ELF-1 (cell line): ENCODE measurements around the gene EPHB4.
"Not testable (repeated sequence)": the region's sequence is repeated elsewhere in the genome, so short reads cannot be mapped to it uniquely, and the experiment has no call there.

Source experiments
- DNase-seq: peaks from one replicate; pipeline ENCODE4 v3.0.0-alpha.2; 2016; ENCODE audit warnings: low read depth, low spot score

The EPHB4 gene

GRCh38 chr7:100822236-100823139 is 4.8 kb downstream of the EPHB4 start:
- DNase-seq = no peak

DNA sequence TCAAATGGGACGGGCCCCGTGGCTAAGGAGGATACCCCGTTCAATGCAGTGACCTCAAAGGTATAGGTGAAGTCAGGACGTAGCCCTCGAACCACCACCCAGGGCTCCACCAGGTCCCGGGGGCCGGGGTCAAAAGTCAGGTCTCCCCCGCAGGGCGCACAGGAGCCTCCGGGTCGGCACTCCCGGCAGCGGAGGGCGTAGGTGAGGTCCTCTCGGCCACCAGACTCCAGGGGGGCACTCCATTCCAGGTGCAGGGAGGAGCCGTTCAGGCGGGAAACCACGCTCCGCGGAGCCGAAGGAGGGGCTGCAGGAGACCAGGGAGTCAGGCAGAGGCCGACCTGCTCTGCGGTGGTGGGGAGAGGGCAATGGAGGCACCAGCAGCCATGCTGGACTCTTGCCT is 7.7 kb downstream of the EPHB4 start:
- DNase-seq = no peak

- no peak for DNase-seq
Observed at GRCh38 chr7:100818825-100819224, 8.5 kb downstream of the EPHB4 start.

GRCh38 chr7:100818366-100818765 is 9.0 kb downstream of the EPHB4 start:
- no peak for DNase-seq

- DNase-seq = no peak
Observed at GRCh38 chr7:100817097-100817496, 10.2 kb downstream of the EPHB4 start.

DNA sequence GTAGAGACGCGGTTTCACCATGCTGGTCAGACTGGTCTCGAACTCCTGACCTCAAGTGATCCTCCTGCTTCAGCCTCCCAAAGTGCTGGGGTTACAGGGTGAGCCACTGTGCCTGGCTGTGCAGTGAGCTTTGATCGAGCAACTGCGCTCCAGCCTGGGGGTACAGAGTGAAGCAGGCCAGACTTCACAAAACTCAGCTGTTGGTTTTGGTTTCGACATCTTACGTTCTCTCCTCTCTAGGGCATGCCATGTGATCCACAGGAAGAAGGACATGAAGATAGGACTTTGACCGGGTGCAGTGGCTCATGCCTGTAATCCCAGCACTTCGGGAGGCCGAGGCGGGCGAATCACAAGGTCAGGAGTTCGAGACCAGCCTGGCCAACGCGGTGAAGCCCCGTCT is 10.8 kb downstream of the EPHB4 start:
- not testable (repeated sequence) for DNase-seq

DNA sequence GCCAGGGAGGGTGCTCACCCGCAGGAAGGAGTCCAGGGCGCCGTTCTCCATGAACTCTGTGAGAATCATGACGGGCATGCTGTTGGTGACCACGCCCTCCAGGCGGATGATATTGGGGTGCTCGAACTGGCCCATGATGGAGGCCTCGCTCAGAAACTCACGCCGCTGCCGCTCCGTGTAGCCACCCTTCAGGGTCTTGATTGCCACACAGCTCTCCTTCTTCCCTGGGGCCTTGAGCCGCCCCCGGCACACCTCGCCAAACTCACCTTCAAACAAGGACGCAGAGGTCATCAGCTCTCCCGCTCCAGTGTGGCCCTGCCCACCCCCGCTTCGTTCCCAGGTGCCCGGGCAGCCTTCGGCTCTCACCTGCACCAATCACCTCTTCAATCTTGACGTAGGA is 14.6 kb downstream of the EPHB4 start:
- DNase-seq = no peak

GRCh38 chr7:100811480-100811879 is 15.8 kb downstream of the EPHB4 start:
- no peak for DNase-seq

DNA sequence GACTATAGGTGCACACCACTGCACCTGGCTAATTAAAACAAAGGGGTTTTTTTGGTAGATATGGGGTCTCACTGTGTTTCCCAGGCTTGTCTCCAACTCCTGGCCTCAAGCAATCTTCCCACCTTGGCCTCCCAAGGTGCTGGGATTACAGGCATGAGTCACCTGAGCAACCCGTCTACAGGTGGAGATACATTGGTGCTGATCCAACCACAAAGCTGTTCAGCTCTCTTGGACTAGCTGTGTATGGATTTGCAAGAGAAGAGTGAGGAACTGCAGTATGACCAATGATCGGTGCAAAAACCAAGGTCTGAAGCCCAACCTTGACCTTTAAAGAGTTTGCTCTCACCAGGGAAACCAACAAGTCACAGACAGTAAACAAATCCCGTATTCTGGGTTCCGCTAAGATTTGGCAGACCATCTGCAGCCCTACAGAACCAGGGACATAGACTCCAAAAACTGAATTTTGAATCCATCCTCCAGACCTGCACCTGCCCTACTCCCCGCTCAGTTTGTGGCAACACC is 18.9 kb downstream of the EPHB4 start:
- no peak for DNase-seq

- not testable (repeated sequence) for DNase-seq
Observed at GRCh38 chr7:100806883-100807282, 20.4 kb downstream of the EPHB4 start.

GRCh38 chr7:100806276-100806675 is 21.0 kb downstream of the EPHB4 start:
- no peak for DNase-seq

GRCh38 chr7:100804681-100805431 is 22.5 kb downstream of the EPHB4 start:
- DNase-seq = no peak

- DNase-seq = peak; percentile 86
Observed at GRCh38 chr7:100803398-100804161, 23.7 kb downstream of the EPHB4 start.

GRCh38 chr7:100802951-100803350 is 24.4 kb downstream of the EPHB4 start:
- DNase-seq = no peak

DNA sequence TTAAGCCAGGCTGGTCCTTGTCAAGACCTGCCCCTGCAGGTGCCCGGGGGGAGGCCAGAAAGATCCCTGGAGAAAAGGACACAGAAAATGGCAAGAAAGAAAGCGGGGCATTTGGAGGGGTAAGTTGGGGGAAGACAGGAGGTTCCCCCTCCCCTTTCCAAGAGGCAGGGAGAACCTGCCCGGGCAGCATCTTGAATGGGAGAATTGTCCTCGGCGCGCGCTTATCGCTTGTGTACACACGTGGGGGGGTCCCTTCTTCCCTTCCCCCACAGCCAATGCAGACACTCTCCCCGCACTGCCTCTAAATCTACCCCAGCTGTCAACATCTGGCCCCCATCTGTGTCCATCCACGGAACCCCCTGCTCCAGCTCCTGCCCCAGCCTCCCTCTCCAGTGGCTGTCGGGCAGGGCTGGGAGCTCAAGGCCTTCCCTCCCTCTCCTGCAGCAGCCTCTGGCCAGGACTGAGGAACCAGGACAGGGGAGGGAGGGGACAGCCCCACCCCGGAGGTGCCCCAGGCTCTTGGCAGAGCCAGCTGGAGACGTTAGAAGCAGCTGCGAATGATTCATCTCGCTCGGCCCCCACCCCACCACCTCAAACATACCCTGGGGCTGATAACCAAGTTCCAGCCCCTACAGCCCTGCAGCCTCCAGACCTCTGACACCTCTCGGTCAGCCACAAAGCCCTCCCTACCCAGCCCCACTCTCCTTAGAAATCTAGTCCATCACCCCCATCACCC is 25.3 kb downstream of the EPHB4 start:
- peak; percentile 98 for DNase-seq

GRCh38 chr7:100799037-100799896 is 28.1 kb downstream of the EPHB4 start:
- peak; percentile 89 for DNase-seq

DNA sequence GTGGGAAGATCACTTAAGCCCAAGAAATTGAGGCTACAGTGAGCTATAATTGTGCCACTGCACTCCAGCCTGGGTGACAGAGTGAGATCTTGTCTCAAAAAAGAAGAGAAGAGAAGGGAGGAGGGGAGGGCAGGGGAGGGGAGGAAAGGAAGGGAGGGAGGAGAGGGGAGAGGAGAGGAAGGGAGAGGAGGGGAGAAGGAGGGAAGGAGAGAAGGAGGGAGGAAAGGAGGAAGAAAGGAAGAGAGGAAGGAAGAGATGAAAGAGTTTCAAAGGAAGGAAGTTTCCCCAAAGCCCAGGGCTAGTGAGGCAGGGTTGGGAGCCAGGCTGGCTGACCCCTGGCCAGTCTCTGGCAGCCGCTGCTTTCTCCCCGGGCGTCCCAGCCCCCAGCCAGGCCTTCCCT is 32.6 kb downstream of the EPHB4 start:
- no peak for DNase-seq

GRCh38 chr7:100793806-100794660 is 33.3 kb downstream of the EPHB4 start:
- peak; percentile 42 for DNase-seq
